DND-41 (cell line): ENCODE measurements around the gene MED10.

Experiments
- CTCF ChIP-seq: IDR thresholded peaks from 2 replicates; pipeline ENCODE4 v1.5.1; 2012; ENCODE audit warnings: borderline replicate concordance, low read length, moderate library complexity, mild to moderate bottlenecking; ENCODE audit not compliant: poor library complexity, severe bottlenecking; ENCODE audit errors: extremely low read depth
- EZH2 ChIP-seq: IDR thresholded peaks from 3 replicates; pipeline ENCODE4 v1.6.1; 2012; ENCODE audit warnings: borderline replicate concordance, low read depth, mild to moderate bottlenecking, moderate library complexity, low read length, inconsistent platforms; ENCODE audit not compliant: severe bottlenecking

DNA sequence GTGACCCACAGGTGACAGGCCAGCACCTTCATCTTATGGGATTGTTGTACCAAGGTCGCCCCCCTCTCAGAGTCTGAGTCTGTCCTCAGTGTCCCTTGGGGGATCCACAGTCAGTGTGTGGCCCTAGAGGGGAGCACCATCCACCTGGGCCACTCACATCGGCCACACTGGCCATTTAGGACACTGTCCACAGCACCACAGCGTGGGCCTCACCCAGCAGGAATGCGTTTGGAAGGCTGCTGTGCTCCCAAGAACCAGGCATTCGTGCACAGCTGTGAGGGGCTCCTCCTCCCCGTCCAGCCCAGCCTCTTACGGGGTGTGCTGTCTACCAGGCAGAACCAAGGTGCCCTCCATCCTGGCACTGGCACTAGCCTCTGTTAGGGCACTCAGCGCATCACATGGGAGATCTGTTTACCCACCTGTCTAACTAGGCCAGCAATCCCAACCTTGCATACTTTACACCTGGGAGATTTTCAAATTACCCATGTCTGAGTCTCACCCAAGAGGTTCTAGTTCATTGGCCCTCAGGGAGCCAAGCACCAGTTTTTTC is 45.8 kb upstream of the MED10 start:
- no peak for TF ChIP-seq CTCF
- no peak for TF ChIP-seq EZH2
